Measurements from ENCODE around the gene MACROD2.

DNA sequence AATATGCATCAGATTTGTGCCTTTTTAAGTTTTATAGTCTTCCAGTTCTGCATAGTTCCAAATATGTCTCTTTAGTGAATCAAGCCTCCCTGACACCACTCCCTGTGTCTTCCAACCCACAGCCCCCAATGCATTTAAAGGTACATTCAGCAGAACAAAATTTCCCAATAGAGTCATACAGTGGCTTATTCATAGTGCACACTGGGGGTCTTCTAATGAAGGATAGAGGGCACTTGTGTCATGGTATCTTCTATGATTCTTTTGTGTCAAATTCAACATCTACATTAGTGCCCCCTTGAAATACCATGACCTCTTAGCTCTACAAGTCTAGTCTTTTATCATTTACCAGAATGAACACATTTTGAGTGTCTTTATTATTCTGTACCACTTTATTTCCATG, 308.3 kb downstream of the MACROD2 start:
- no peak for TF ChIP-seq POLR2AphosphoS5 (IDR thresholded peaks at IDR 0.05; ENCODE audit: low read depth, low read length)
- TF ChIP-seq TAF1 (IDR thresholded peaks at IDR 0.05; ENCODE audit: low read depth, low read length), result no peak
- TF ChIP-seq POLR2A (IDR thresholded peaks at IDR 0.05; ENCODE audit: low read depth, low read length), result no peak
